ELF-1 (cell line): Measurements from ENCODE around the gene TIMM17A.
A peak's percentile ranks its signal among the peaks of the same experiment; 100 is the strongest.
"Not testable (repeated sequence)": the region's sequence is repeated elsewhere in the genome, so short reads cannot be mapped to it uniquely, and the experiment has no call there.

Source experiments
- DNase-seq: peaks from one replicate; pipeline ENCODE4 v3.0.0-alpha.2; 2016; ENCODE audit warnings: low read depth, low spot score

Gene TIMM17A

GRCh38 chr1:201939574-201939973 is 15.7 kb upstream of the TIMM17A start:
- DNase-seq: no peak

DNA sequence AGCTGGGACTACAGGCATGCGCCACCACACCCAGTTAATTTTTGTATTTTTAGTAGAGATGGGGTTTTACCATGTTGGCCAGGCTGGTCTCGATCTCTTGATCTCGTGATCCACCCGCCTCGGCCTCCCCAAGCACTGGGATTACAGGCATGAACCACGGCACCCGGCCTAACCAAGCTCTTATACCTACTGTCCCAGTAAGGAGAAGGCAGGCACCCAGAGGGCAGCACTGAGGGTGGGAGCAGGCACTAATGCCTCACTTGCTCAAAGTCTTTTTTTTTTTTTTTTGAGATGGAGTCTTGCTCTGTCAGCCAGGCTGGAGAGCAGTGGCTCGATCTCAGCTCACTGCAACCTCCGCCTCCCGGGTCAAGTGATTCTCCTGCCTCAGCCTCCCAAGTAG is 15.0 kb upstream of the TIMM17A start:
- DNase-seq: not testable (repeated sequence)

DNA sequence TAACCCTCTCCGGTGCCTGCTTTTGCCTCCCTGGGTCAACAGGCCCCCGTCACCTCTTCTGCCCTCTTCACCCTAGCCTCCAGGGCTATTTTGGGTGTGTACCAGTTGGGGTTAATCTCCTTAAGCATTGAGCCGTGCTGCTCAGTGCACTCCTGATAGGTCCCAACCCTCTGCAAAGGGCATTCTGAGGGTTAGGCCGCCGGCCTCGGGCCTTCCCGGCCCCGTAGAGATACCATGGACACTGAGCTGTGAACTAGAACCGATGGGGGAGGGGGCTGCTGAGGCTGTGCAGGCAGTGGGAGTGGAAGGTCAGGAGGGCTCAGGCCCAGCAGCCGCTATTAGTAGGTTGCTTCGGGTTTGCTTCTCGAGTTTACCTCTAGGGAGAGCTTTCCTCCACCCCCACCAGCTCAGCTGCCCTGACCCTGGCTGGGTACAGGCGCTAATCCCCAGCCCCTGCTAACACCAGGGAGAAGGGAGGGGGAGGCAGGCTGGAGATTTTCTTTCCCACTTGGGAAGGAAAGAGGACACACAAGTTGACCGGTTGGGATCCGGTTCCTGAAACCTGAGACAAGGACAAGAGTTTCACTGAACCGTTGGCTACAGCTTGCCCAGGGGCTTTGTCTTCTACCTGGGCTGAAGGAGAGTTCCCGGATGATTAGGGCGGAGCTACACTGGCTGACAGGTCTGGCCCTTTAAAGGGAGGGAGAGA is 13.7 kb upstream of the TIMM17A start:
- DNase-seq: peak; percentile 94

DNA sequence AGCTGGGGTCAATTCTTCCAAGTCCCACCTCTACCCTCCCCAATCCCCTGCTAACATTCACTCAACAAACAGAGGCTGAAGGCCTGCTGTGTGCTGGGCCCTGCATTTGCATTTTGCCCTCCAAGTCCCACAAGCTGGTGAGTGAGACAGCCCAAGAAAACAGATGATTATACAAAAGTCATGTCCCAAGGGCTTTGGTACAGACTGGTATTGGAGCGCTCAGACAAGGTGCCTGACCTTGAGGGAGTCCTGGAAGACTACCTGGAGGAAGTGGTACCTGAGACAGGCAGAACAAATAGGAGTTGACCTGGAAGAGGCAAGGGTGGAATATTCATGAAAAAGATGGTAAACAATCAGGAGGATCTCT is 13.2 kb upstream of the TIMM17A start:
- DNase-seq: no peak

DNA sequence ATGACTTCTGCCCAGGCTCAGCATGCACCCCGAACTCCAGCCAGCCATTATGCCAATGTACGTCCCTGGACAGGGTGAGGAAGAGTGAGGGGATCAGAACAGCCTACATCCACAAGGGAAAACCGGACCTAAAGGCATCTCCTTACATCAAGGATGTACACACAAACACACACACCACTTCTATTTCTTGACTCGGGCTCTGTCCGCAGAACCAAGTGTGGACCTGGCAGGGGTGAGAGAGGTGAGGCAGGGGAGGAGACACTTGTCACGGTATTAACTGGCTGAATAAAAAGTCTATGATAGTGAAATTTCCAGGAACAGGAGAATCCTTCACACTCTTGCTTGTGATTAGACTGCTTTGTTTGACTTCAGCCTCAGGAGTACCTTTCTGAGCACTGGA is 11.3 kb upstream of the TIMM17A start:
- DNase-seq: no peak

GRCh38 chr1:201944639-201945038 is 10.7 kb upstream of the TIMM17A start:
- DNase-seq: no peak

DNA sequence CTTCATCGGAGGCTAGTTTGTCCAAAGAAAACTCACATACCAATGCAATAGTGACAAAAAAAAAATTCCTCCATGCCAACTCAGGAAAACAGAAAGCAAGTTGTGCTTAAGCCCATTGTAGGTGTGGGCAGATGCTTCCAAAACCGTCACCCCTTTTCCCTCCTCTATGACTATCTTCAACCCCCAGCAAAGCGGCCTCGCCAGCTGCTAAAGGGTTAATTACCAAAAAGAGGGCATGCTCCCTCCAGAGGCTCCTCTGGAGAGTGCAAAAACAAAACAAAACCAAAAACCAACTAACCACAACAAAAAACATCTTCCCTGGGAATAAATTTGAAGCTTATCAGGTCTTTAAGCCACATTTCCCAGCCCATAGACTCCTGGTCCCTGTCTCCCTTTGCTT is 10.1 kb upstream of the TIMM17A start:
- no peak for DNase-seq

GRCh38 chr1:201945863-201946223 is 9.5 kb upstream of the TIMM17A start:
- no peak for DNase-seq

- DNase-seq: peak; percentile 94
These were observed 8.9 kb upstream of the TIMM17A start, which contains the start of gene LMOD1 for GRCh38 chr1:201946224-201946908. Gene LMOD1, minus strand, starts transcription at chr1:201946548. Its CDS starts 208 bp downstream, at chr1:201946340.

- no peak for DNase-seq
These were observed 7.7 kb upstream of the TIMM17A start for GRCh38 chr1:201947697-201948008.

DNA sequence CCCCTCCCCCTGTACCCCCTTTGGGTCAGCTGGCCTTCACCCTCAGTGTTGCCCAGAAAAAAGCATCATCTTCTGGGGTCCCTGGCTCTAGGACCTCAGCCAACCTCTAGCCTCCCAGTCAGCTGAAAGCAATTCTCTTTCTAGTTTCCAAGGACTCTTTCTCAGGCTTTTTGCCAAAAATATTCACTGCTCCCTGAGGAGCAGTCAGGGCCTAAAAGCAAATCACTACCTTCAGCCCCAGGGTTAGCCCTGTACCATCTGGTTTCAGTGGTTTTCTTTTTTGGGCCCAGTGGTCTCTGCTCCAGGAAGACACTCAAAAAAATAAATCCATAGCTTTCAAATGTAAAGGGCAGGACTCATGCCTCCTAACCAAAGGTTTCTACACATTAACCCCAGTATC is 5.8 kb upstream of the TIMM17A start:
- no peak for DNase-seq

GRCh38 chr1:201954263-201955008 is 867 bp upstream of the TIMM17A start:
- peak; percentile 24 for DNase-seq

- DNase-seq: no peak
These were observed 433 bp downstream of the TIMM17A start for GRCh38 chr1:201955729-201956143.

DNA sequence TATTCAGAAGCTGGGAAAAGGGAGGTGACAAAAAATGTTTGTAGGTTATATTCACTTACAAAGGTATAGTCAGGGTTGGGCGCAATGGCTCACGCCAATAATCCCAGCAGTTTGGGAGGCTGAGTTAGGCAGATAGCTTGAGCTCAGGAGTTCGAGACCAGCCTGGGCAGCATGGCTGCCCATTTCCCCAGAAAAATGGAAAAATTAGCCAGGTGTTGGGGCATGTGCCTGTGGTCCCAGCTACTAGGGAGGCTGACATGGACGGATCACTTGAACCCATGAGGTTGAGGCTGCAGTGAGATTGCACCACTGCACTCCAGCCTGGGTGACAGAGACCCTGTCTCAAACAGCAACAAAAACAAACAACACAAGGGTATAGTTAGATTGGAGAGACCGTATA is 3.0 kb downstream of the TIMM17A start:
- DNase-seq: no peak

- not testable (repeated sequence) for DNase-seq
These were observed 7.1 kb downstream of the TIMM17A start for GRCh38 chr1:201962382-201962781.

DNA sequence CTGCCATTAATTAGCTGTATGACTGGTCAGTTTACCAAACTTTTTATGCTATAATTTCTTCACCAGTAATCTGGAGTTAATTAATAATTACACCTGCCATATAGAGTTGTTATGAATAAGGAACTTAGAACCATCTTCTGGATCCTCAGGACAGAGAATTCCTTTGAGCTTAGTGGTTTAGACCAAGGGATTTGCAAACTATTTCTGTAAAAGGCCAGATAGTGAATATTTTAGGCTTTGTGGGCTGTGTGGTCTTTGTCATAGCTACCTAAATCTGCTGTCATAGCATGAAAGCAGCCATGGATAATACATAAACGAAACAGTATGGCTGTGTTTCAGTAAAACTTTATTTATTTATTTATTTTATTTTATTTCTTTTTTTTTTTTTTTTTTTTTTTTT is 9.0 kb downstream of the TIMM17A start:
- no peak for DNase-seq

DNA sequence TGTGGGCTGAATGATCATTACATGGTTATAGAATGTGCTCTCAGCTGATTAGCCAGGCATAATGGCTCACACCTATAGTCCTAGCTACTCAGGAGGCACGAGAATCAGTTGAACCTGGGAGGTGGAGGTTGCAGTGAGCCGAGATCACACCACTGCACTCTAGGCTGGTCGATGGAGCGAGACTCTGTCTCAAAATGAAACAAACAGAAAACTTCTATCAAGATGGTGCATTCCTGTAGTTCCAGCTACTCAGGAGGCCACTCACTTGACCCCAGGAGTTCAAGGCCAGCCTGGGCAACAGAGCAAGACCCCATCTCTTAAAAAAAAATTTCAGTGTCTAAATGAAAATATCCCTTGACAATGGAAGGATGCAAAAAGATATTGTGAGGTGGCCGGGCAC is 10.9 kb downstream of the TIMM17A start:
- no peak for DNase-seq

GRCh38 chr1:201968202-201968925 is 13.1 kb downstream of the TIMM17A start:
- DNase-seq: no peak

DNA sequence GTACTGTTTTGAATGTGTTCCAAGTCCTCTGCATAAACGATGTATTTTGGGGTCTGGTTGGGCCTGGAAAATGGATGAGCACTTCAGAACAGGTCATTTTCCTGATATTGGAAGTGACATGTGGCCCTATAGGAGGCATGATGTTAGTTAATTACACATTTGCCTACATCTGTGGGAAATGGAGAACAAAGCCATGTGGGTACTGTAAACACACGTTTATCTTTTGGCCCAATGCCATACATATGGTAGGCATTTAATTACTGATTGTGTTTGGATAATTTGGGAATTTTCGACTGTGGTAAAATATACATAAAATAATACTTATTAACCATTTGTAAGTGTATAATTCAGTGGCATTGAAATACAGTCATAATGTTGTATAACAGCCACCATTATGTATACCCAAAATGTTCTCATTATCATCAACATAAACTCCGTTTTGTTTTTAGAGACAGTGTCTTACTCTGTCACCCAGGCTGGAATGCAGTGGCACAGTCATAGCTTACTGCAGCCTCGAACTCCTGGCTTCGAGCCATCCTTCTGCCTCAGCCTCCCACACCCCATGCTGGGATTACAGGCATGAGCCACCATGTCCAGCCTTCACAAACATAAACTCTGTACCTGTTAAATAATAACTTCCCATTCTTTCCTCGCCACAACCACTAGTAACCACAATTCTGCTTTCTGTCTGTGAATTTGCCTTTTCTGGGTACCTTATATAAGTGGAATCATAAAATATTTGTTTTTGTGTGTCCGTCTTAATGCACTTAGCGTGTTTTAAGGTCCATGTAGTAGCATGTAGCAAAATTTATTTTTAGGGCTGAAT is 15.2 kb downstream of the TIMM17A start:
- no peak for DNase-seq

GRCh38 chr1:201982082-201982622 is 26.8 kb downstream of the TIMM17A start:
- peak; percentile 52 for DNase-seq
